K562 (cell line): ENCODE data around the gene ZNF407. TPM values are rescaled to one million over a fixed set of nuclear protein-coding genes. Genes with fewer than 3 reads are reported as not detected.

Experiments used
- ATAC-seq: fragments of 200-7000 bp; cut with Tn5 transposase; 3 replicates; pipeline ENCODE4 v1.9.1; 2020; ENCODE audit warnings: moderate library complexity
- BruUV-seq: library from RNA; stranded (reverse); fragments of 400-500 nt; replicated peaks from 2 replicates; lab custom pipeline; 2021; lab: Mats Ljungman, UMichigan
- CTCF ChIA-PET: fragments of 300-600 bp; formaldehyde crosslinking; extraction: SDS; loops from one replicate; lab custom pipeline; 2021; ENCODE audit warnings: low intra/inter-chr PET ratio; lab: Yijun Ruan, JAX
- POLR2A ChIA-PET: fragments of 300-600, 350-650 bp; sonication (Branson Sonifier 250); formaldehyde crosslinking; extraction: SDS; loops from one replicate; lab custom pipeline; 2021; ENCODE audit warnings: antibody characterized with exemption, inconsistent platforms; lab: Yijun Ruan, JAX
- DNase-seq, 4 experiments: peaks; one replicate each; pipeline versions ENCODE4 v3.0.0 to v3.0.0-alpha.2; 2011 to 2018; ENCODE audit warnings: low spot score in 3 of 4, mixed read lengths in 3 of 4; ENCODE audit errors: extremely low read depth in 1 of 4
- FAIRE-seq: peaks from 2 replicates; lab custom pipeline; 2011; peaks lifted over from hg19 to GRCh38; lab: Jason Lieb, UNC
- H2AFZ ChIP-seq: 2 replicates; pipeline ENCODE4 v1.6.0; 2011; ENCODE audit warnings: low read depth, low read length, control low read depth, inconsistent platforms
- H3K27ac ChIP-seq: fragments of 200-600 bp; 3 replicates; pipeline ENCODE4 v1.8.0; 2011; ENCODE audit warnings: low read depth, mild to moderate bottlenecking, control low read depth, inconsistent platforms, low read length, moderate library complexity, mixed read lengths; ENCODE audit errors: extremely low read depth
- H3K27me3 ChIP-seq, 2 experiments: fragments of 300-600 bp in 1 of 2; 2 replicates in 1 of 2; 3 replicates in 1 of 2; pipeline versions ENCODE4 v1.6.0 to v1.8.0; 2011; ENCODE audit warnings: inconsistent platforms in 2 of 2, low read length in 2 of 2, mild to moderate bottlenecking in 1 of 2, mixed read lengths in 1 of 2, moderate library complexity in 1 of 2; ENCODE audit not compliant: control insufficient read depth in 2 of 2, insufficient read depth in 2 of 2
- H3K36me3 ChIP-seq: fragments of 300-600 bp; 3 replicates; pipeline ENCODE4 v1.8.0; 2011; ENCODE audit warnings: mild to moderate bottlenecking, low read length, inconsistent platforms; ENCODE audit not compliant: control insufficient read depth, insufficient read depth
- H3K4me1 ChIP-seq, 2 experiments: fragments of 200-600 bp in 1 of 2; replicated peaks in 1 of 2; 2 replicates in 1 of 2; 3 replicates in 1 of 2; pipeline versions ENCODE4 v1.5.1 to v1.8.0; 2011; ENCODE audit warnings: inconsistent platforms in 2 of 2, low read length in 2 of 2, mild to moderate bottlenecking in 1 of 2, mixed read lengths in 1 of 2, moderate library complexity in 1 of 2; ENCODE audit not compliant: control insufficient read depth in 2 of 2, insufficient read depth in 2 of 2
- H3K4me2 ChIP-seq: 2 replicates; pipeline ENCODE4 v1.6.1; 2011; ENCODE audit warnings: low read length, control low read depth, inconsistent platforms, mixed read lengths; ENCODE audit not compliant: insufficient read depth
- H3K4me3 ChIP-seq: fragments of 200-600 bp; sonication (generic), shearing (Covaris generic); 2 replicates; pipeline ENCODE4 v1.5.1; 2016; ENCODE audit warnings: control low read depth, inconsistent platforms
- H3K79me2 ChIP-seq: fragments of 200-600 bp; 3 replicates; pipeline ENCODE4 v1.8.0; 2011; ENCODE audit warnings: low read length, inconsistent platforms; ENCODE audit not compliant: control insufficient read depth, insufficient read depth
- H3K9ac ChIP-seq, 2 experiments: 2 replicates each; pipeline versions ENCODE4 v1.6.0 to v1.6.1; 2011; ENCODE audit warnings: low read depth in 2 of 2, low read length in 2 of 2, control low read depth in 1 of 2, inconsistent platforms in 1 of 2, mild to moderate bottlenecking in 1 of 2, mixed read lengths in 1 of 2; ENCODE audit not compliant: insufficient read depth in 1 of 2
- H3K9me1 ChIP-seq: one replicate; pipeline ENCODE4 v1.6.0; 2011; ENCODE audit warnings: inconsistent platforms, mild to moderate bottlenecking, low read length, moderate library complexity; ENCODE audit not compliant: control insufficient read depth, insufficient read depth
- H3K9me3 ChIP-seq: replicated peaks from 2 replicates; pipeline ENCODE4 v1.5.1; 2011; ENCODE audit warnings: low read depth, low read length, inconsistent platforms; ENCODE audit not compliant: control insufficient read depth, insufficient read depth
- H4K20me1 ChIP-seq: replicated peaks from 2 replicates; pipeline ENCODE4 v1.6.1; 2011; ENCODE audit warnings: low read length, inconsistent platforms, mixed read lengths; ENCODE audit not compliant: control insufficient read depth, insufficient read depth
- ATF7 ChIP-seq: fragments of 450-650 bp; IDR thresholded peaks from 2 replicates; pipeline ENCODE4 v1.7.1; 2014; ENCODE audit warnings: mild to moderate bottlenecking, moderate library complexity
- GTF2E2 ChIP-seq: fragments of 200-800 bp; sonication (Bioruptor generic); IDR thresholded peaks from 2 replicates; pipeline ENCODE4 v1.6.1; 2016; ENCODE audit warnings: missing genetic modification characterization, missing compliant biosample characterization
- HLTF ChIP-seq: fragments of 450-650 bp; IDR thresholded peaks from 2 replicates; pipeline ENCODE4 v1.6.1; 2016
- HNRNPUL1 ChIP-seq: fragments of 200-400 bp; formaldehyde crosslinking; IDR thresholded peaks from 2 replicates; pipeline ENCODE4 v1.6.1; 2017; ENCODE audit warnings: low read length
- IRF2 ChIP-seq: sonication (generic); formaldehyde crosslinking; IDR thresholded peaks from 2 replicates; pipeline ENCODE4 v1.8.1; 2022; ENCODE audit warnings: mild to moderate bottlenecking, missing genetic modification reagents
- MIER1 ChIP-seq: fragments of 450-650 bp; IDR thresholded peaks from 2 replicates; pipeline ENCODE4 v1.6.1; 2016; ENCODE audit warnings: antibody characterized with exemption, mild to moderate bottlenecking, low read depth
- PCBP1 ChIP-seq: fragments of 200-400 bp; formaldehyde crosslinking; IDR thresholded peaks from 2 replicates; pipeline ENCODE4 v1.6.1; 2018; ENCODE audit warnings: mild to moderate bottlenecking, low read depth, low read length; ENCODE audit not compliant: poor library complexity, severe bottlenecking
- PHF20 ChIP-seq: fragments of 450-650 bp; IDR thresholded peaks from 2 replicates; pipeline ENCODE4 v1.6.1; 2018; ENCODE audit not compliant: partially characterized antibody
- RB1 ChIP-seq: fragments of 450-650 bp; IDR thresholded peaks from 2 replicates; pipeline ENCODE4 v1.6.1; 2017; ENCODE audit warnings: low read depth, mild to moderate bottlenecking
- SAP30 ChIP-seq: fragments of 200-600 bp; sonication (generic); IDR thresholded peaks from 2 replicates; pipeline ENCODE4 v1.6.1; 2012; ENCODE audit warnings: borderline replicate concordance, low read depth, mild to moderate bottlenecking, moderate library complexity, low read length, control low read depth, inconsistent platforms; ENCODE audit not compliant: insufficient read depth, poor library complexity, severe bottlenecking
- TEAD2 ChIP-seq: fragments of 450-650 bp; IDR thresholded peaks from 2 replicates; pipeline ENCODE4 v1.6.1; 2016; ENCODE audit warnings: missing genetic modification characterization, control low read depth, missing compliant biosample characterization
- XRCC4 ChIP-seq: IDR thresholded peaks from one replicate; pipeline ENCODE4 v1.6.1; 2011; ENCODE audit not compliant: insufficient read depth, insufficient read length; ENCODE audit errors: extremely low read depth
- ZNF695 ChIP-seq: fragments of 450-650 bp; formaldehyde crosslinking; IDR thresholded peaks from 2 replicates; pipeline ENCODE4 v1.4.0; 2020; ENCODE audit warnings: mild to moderate bottlenecking, moderate library complexity
- ZNF76 ChIP-seq: fragments of 250-450 bp; sonication (Bioruptor Pico); IDR thresholded peaks from 2 replicates; pipeline ENCODE4 v1.4.0; 2020; ENCODE audit warnings: mild to moderate bottlenecking, moderate library complexity, borderline replicate concordance
- WGBS: fragments of 100-300 bp; shearing (Covaris generic); methylation state at CpG from one replicate; pipeline ENCODE4 v1.1.6; 2016; ENCODE audit warnings: low coverage, mixed read lengths; ENCODE audit not compliant: insufficient coverage; ENCODE audit errors: missing lambda C conversion rate; 5-methylcytosine and 5-hydroxymethylcytosine counted together
- in situ Hi-C: fragments of 300-500 bp; cut with MboI; formaldehyde crosslinking; loops from 4 replicates; pipeline ENCODE4 v1.15.0; 2018; ENCODE audit warnings: inconsistent platforms, mixed read lengths
- intact Hi-C: fragments of 100-400 bp; cut with micrococcal nuclease; formaldehyde crosslinking; loops from 2 replicates; pipeline ENCODE4 v1.14.2; 2022
- polyA plus RNA-seq, 8 experiments: library from polyadenylated mRNA; depleted of rRNA in 4 of 8; stranded (reverse) in 5 of 8; unstranded in 3 of 8; fragments of >200 nt; fragmentation: Nextera tagmentation in 2 of 8; fragmentation: Illumina TruSeq in 1 of 8; extraction: Ambion mirVana in 2 of 8; extraction: Trizol in 1 of 8; gene quantifications; 2 replicates each; pipeline versions ENCODE4 v1.2.1 to v1.2.3, GENCODE V29; 2011 to 2014; ENCODE audit warnings: inconsistent platforms in 1 of 8, missing spikeins in 1 of 8
- total RNA-seq, 7 experiments: library from RNA; depleted of rRNA in 6 of 7; stranded (reverse); fragments of >200 nt in 6 of 7; fragmentation: Illumina TruSeq in 2 of 7; extraction: Trizol in 2 of 7; gene quantifications; 2 replicates each; pipeline versions ENCODE4 v1.2.1 to v1.2.3, GENCODE V29; 2011 to 2021; ENCODE audit warnings: low replicate concordance in 1 of 7
- TF ChIP-seq, protein P1 (sequence below): fragments of 250-450 bp; sonication (Bioruptor Pico); IDR thresholded peaks from 2 replicates; pipeline ENCODE4 v1.8.0; 2021; ENCODE audit warnings: moderate library complexity, mild to moderate bottlenecking, inconsistent platforms
- TF ChIP-seq, protein P2 (sequence below): sonication (generic); formaldehyde crosslinking; IDR thresholded peaks from 2 replicates; pipeline ENCODE4 v1.8.0; 2022; ENCODE audit warnings: mild to moderate bottlenecking, missing genetic modification reagents

Gene ZNF407
- total and polyA plus RNA-seq, 9 of the 15 experiments (the other 6 are each of a cell fraction or from before 2014, with no cell fraction given), result 0.21 to 5.4 (median 2.3) TPM

DNA sequence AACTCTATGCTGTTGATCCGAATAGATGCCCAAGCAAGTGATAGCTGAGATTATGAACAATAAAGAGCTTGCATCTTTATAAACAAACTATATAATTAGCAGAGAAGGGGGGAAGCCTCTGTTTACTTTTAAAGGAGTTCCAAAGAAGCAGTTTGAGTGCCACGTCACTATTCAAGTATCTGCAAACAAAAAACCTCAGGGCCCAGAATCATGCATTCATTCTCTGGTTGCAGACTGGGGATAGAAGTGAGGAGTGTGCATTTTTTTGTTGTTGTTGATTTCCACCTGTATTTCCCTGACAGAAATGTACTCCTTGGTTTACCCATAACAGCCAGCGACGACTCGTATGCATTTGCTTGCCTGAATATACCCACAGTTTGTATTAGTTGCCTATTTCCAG is 347.0 kb downstream of the ZNF407 start:
- H3K4me2 ChIP-seq, result no peak overlapping the region
- H3K27ac ChIP-seq, result no peak overlapping the region
- no peak overlapping the region for H3K9ac ChIP-seq
- no peak overlapping the region for H2AFZ ChIP-seq
- H3K4me3 ChIP-seq, result no peak overlapping the region
- FAIRE-seq (no peak), ATAC-seq (no peak), DNase-seq (no peak)
- H3K27me3 ChIP-seq, result no peaks in the 10 kb centered on the region
- POLR2A ChIA-PET, result no interaction called here
- no peaks in the 10 kb centered on the region for H4K20me1 ChIP-seq
- no peaks in the 10 kb centered on the region for H3K79me2 ChIP-seq
- BruUV-seq, result no TSS peak
- TF ChIP-seq, protein P1, sequence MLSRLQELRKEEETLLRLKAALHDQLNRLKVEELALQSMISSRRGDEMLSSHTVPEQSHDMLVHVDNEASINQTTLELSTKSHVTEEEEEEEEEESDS (CRISPR knock-in tag), result no peak
- TF ChIP-seq ZNF76 (CRISPR knock-in tag), result no peak
- TF ChIP-seq MIER1, result no peak
- no peak for TF ChIP-seq HLTF
- in situ Hi-C loops, result no loop called here
- H3K9me3 ChIP-seq, result no peaks in the 10 kb centered on the region
- intact Hi-C loops, result no loop called here
- H3K36me3 ChIP-seq, result no peaks in the 10 kb centered on the region
- H3K4me1 ChIP-seq, result no peaks in the 10 kb centered on the region
- CTCF ChIA-PET, result no interaction called here
- no peaks in the 10 kb centered on the region for H3K9me1 ChIP-seq
- WGBS, result 63% methylated on average over 5 of the region's 5 CpGs

DNA sequence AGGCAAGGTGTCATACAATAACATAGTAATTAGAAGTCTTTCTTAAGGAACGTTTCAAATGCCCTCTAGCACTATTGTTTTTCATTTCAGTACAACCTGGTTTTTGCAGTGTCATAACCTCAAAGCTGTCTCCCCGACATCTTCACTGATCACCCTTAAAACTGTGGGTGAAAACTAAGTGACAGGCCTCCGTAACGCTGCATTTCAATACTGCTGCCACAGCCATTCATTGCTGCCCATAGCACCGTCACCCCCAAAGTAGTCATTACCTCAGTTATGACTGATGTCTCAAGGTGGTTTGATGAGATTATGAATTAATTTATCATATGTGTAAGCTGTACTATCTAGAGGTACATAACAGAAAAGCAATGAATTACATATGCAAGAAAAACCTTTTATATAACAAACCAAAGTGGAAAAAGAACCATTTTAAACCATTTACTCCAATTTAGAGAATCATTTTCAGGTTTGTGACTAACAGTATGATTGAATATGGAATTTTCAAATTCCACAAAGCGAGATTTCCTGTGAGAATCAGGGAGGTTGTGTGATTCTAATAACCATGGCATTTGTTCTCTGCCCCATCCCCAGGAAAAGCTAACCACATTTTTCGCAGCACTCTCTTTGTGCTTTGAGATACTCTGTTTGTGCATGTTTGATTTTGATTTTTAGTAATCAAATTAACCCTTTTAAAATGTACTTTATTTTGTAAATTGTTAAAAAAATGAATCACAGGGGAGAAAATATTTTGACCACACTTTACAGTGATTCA is 348.3 kb downstream of the ZNF407 start:
- no peaks in the 10 kb centered on the region for H3K79me2 ChIP-seq
- H3K36me3 ChIP-seq, result no peaks in the 10 kb centered on the region
- no peaks in the 10 kb centered on the region for H3K4me1 ChIP-seq
- no peak overlapping the region for H2AFZ ChIP-seq
- in situ Hi-C loops (no loop called here), intact Hi-C loops (no loop called here)
- no peak for DNase-seq
- no peak overlapping the region for H3K9ac ChIP-seq
- H4K20me1 ChIP-seq, result no peaks in the 10 kb centered on the region
- BruUV-seq, result no TSS peak
- POLR2A ChIA-PET, result no interaction called here
- H3K27me3 ChIP-seq, result no peaks in the 10 kb centered on the region
- CTCF ChIA-PET, result no interaction called here
- WGBS, result 47% methylated on average over 7 of the region's 7 CpGs
- H3K9me1 ChIP-seq, result no peaks in the 10 kb centered on the region
- no peak overlapping the region for H3K4me3 ChIP-seq
- FAIRE-seq, result no peak
- H3K4me2 ChIP-seq, result no peak overlapping the region
- ATAC-seq, result no peak
- no peaks in the 10 kb centered on the region for H3K9me3 ChIP-seq
- H3K27ac ChIP-seq, result no peak overlapping the region
- TF ChIP-seq RB1, result no peak
- no peak for TF ChIP-seq HNRNPUL1
- TF ChIP-seq IRF2 (CRISPR knock-in tag), result no peak
- TF ChIP-seq XRCC4, result no peak
- TF ChIP-seq PCBP1, result no peak
- TF ChIP-seq TEAD2, result no peak
- TF ChIP-seq GTF2E2, result no peak
- TF ChIP-seq PHF20, result no peak
- TF ChIP-seq ZNF695 (CRISPR knock-in tag), result no peak
- TF ChIP-seq, protein P2, sequence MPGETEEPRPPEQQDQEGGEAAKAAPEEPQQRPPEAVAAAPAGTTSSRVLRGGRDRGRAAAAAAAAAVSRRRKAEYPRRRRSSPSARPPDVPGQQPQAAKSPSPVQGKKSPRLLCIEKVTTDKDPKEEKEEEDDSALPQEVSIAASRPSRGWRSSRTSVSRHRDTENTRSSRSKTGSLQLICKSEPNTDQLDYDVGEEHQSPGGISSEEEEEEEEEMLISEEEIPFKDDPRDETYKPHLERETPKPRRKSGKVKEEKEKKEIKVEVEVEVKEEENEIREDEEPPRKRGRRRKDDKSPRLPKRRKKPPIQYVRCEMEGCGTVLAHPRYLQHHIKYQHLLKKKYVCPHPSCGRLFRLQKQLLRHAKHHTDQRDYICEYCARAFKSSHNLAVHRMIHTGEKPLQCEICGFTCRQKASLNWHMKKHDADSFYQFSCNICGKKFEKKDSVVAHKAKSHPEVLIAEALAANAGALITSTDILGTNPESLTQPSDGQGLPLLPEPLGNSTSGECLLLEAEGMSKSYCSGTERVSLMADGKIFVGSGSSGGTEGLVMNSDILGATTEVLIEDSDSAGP (CRISPR knock-in tag), result no peak
- no peak for TF ChIP-seq SAP30
- no peak for TF ChIP-seq ATF7
